ENCODE measurements around the gene PALS1. TPM values are rescaled to one million over a fixed set of nuclear protein-coding genes. Genes with fewer than 3 reads are reported as not detected.

The PALS1 gene
- total RNA-seq (2014; rRNA removed; shearing (Covaris generic)) = 20.4 and 24.2 TPM in 2 replicates

DNA sequence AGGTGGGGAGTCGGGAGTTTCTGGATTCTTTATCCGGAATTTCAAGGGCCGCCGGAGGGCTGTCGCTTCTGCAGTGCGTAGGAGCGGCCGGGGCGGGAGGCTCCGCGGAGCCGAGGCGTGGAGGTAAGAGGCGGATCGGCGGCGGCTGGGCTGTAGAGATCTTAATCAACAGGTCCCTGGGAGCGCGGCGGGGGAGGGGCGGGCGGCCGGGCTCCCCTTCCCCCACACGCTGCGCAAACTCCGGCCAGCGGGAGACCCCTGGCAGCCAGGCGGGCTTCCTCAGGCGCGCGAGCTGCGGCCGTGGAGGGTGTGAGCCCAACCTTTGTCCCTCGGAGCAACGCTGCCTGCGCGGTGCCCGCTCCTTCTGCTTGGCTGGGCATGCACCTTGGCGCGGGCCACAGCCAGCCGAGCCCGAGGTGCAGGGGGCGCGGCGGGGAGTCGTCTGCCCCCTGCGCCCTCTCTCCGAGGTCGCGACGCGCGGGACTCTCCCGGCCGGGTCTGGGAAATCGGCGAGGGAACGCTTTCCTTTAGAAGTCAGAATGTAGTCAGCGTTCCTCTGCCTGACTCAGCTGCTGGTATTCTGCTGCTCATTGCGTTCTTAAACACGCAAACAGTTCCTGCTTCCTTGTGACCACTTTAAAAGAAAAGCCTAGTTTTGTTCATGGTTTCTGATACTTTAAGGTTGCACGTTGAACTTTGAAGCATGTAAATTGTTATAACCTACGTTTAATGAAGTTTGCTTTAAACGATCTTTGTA, at the start of gene PALS1:
PALS1 (plus strand) TSS at position 25 of the 757 bp plus-strand sequence. CDS start 37,736 bp downstream, outside the sequence.
- peak; percentile 42 for DNase-seq (ENCODE audit: low spot score)

DNA sequence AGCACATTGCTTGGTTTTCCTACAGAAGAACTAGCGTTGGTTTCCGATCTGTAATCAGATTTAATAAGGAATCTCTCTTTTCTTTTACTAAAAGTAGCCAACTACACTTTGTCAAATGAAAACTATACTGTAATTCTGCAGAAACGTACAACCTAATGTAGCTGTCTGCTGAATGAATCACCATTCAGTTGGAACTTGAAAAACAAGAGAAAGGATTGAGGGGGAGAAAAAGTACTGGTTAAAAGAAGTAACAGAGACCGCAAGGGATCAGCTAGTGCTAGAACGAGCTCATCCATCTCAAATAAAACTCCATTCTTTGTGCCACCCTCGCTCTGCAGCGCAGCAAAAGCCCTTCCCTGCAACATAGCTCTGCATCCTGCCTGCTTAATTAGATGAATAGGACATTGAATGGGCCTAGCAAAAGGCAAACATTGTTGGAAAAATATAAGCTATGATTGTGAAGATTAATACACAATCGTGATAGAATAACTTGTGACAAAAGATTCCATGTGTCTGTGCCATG, 49.4 kb upstream of the PALS1 start:
- no peak for DNase-seq (ENCODE audit: low spot score)

- DNase-seq (ENCODE audit: low spot score) = no peak
Measured at GRCh38 chr14:67192366-67192765, 48.9 kb upstream of the PALS1 start.

GRCh38 chr14:67195279-67195678, 46.0 kb upstream of the PALS1 start:
- DNase-seq (ENCODE audit: low spot score) = no peak

GRCh38 chr14:67199016-67199415, 42.2 kb upstream of the PALS1 start:
- DNase-seq (ENCODE audit: low spot score) = no peak

DNA sequence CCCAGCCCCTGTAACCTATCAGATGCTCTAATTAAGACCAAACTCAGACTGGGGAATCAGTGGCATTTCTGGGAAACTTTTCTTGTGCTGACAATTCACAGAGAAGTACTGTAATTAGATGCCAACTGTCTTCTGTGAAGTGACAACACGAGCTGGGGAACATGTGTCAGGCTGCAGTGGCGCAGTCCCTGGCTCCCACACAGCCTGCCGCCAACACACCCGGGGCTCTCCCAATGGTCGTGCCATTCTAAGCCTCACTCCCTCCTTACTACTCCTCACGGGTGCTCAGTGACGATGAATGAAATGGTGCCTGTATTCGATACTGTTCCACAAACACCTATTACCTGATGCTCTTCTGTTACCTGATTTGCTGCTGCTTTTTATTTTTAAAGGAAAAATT, 33.4 kb upstream of the PALS1 start:
- DNase-seq (ENCODE audit: low spot score) = no peak

GRCh38 chr14:67218126-67218525, 23.1 kb upstream of the PALS1 start:
- no peak for DNase-seq (ENCODE audit: low spot score)

GRCh38 chr14:67221248-67221981, 19.8 kb upstream of the PALS1 start:
- DNase-seq (ENCODE audit: low spot score) = peak; percentile 69

- no peak for DNase-seq (ENCODE audit: low spot score)
Measured at GRCh38 chr14:67221982-67222328, 19.3 kb upstream of the PALS1 start.

- DNase-seq (ENCODE audit: low spot score) = no peak
Measured at GRCh38 chr14:67225523-67225922, 15.7 kb upstream of the PALS1 start.

DNA sequence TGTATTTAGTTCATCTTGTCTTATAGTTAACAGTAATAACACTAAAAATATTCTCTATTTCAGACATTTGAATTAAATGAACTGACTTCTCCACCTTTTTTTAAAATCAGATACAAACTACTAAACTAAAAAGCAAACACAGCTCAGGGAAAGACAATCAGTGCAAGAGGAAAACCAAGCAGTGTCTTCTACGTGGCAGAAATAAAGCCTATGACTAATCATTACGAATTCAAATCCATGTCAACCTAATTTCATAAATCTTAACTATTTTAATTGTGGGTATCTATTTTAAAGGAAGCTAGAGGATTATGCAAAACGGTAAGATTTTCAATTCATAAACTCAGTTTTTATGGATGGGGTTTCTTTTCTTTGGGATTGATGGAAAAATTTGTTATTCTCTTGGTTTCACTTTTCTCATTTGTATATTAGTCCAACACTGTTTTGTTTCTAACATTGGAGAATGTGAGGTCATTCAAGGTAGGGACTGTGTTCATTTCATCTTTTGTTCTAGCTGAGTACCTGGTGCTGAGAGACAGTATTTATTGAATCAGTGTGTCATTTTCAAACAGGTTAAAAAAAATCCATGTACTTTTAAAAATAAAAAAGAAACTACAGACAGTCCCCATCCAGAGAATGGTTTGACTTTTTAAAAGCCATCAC, 12.8 kb upstream of the PALS1 start:
- DNase-seq (ENCODE audit: low spot score) = no peak

GRCh38 chr14:67232066-67232465, 9.2 kb upstream of the PALS1 start:
- DNase-seq (ENCODE audit: low spot score) = peak; percentile 38

GRCh38 chr14:67232621-67233020, 8.6 kb upstream of the PALS1 start:
- no peak for DNase-seq (ENCODE audit: low spot score)

DNA sequence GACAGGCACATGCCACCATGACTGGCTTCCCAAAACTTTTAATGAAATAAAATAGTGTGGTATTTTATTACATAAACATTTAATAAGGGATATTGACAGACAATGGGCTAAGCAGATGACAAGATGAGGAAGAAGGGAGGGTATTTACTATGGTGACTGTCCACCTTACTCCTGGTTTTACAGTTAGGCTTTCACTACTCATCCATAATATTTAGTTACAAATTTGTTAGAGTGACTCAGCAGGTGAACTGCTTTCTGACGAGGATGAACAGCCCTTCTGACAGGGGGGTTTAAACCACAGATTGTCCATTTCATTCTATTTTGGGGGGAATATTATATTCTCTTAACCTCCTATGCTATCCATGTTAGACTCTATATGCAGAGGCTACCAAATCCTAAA, 3.6 kb upstream of the PALS1 start:
- DNase-seq (ENCODE audit: low spot score) = no peak

GRCh38 chr14:67239582-67239981, 1.7 kb upstream of the PALS1 start:
- DNase-seq (ENCODE audit: low spot score) = no peak

DNA sequence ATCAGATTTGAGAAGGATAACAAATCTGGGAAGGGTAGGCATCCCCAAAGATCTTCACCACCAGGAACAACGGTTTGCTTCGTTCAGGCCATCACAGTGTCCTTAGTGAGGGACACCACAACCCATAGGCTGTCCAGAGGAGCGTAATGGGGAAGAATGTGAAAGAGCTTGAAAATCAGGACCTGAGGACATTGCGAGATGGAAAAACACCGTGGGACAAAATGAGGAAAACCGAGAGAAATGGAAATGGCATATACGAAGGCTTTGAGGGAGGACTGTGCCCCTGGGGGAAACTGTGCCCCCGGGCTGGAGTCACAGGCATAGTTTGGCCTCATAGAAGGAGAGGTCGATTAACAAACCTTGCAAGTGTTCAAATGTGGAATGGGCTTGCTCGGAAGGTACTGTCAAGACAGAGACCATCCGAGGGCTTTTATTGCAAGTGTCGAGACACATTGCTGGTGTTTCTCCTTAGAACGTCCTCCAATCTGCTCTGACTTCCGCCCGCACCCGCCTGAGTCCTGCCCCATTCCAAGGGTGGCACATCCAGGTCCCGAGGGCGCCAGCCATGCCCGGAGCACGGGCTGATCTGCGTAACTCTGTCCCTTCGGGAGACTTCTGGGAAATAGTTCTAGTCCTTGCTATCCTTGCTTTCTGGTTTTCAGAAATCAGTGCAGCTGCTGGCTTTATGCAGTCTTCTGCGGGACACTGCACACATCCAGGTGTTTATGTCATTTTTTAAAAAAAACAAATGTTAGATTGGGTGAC, 885 bp upstream of the PALS1 start:
- DNase-seq (ENCODE audit: low spot score) = peak; percentile 23

GRCh38 chr14:67240978-67241410, 241 bp upstream of the PALS1 start:
- peak; percentile 91 for DNase-seq (ENCODE audit: low spot score)

GRCh38 chr14:67242168-67242420, 859 bp downstream of the PALS1 start:
- no peak for DNase-seq (ENCODE audit: low spot score)

GRCh38 chr14:67245104-67245503, 3.9 kb downstream of the PALS1 start:
- DNase-seq (ENCODE audit: low spot score) = no peak

- peak; percentile 35 for DNase-seq (ENCODE audit: low spot score)
Measured at GRCh38 chr14:67251573-67252226, 10.5 kb downstream of the PALS1 start.

DNA sequence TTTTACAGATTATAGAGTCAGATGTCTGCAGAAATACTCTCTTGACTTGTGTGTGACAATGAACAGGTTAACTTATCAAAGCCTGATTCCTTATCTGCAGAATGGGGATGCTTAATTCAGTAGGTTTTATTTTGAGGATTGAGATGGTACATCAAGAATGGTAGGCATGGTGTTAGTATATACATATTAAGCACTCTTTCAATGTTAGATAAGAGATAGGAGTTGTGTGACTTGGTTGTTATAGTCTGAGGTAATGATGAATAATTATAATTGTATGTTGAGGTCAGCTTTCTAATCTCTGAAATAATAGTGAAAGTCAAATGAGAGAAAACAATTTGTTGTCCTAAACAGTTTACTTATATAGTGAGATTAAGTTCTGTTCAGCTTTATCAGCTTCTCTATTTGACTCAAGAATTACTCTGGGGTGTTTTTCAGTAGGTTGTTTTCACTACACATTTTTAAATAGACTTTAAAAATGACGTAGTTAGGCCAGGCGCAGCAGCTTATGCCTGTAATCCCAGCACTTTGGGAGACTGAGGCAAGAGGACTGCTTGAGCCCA, 11.9 kb downstream of the PALS1 start:
- no peak for DNase-seq (ENCODE audit: low spot score)
